ENCODE results near the gene DCC.

The DCC gene

GRCh38 chr18:52700116-52700515 lies 360.1 kb downstream of the DCC start:
- DNase-seq (ENCODE audit: low spot score) = no peak
- Histone ChIP-seq H3K36me3 (ENCODE audit: low read depth) (no peaks in the 10 kb centered on the region), H3K27me3 (ENCODE audit: insufficient read depth, poor library complexity, severe bottlenecking) (no peaks in the 10 kb centered on the region), H3K4me1 (ENCODE audit: insufficient read depth, poor library complexity, severe bottlenecking) (no peaks in the 10 kb centered on the region), H3K9me3 (ENCODE audit: severe bottlenecking) (no peaks in the 10 kb centered on the region), H3K27ac (ENCODE audit: poor library complexity, severe bottlenecking) (no peak overlapping the region), H3K4me3 (ENCODE audit: severe bottlenecking) (no peak overlapping the region)
- no peak for ATAC-seq (ENCODE audit: low read depth)
- TF ChIP-seq, protein P1, sequence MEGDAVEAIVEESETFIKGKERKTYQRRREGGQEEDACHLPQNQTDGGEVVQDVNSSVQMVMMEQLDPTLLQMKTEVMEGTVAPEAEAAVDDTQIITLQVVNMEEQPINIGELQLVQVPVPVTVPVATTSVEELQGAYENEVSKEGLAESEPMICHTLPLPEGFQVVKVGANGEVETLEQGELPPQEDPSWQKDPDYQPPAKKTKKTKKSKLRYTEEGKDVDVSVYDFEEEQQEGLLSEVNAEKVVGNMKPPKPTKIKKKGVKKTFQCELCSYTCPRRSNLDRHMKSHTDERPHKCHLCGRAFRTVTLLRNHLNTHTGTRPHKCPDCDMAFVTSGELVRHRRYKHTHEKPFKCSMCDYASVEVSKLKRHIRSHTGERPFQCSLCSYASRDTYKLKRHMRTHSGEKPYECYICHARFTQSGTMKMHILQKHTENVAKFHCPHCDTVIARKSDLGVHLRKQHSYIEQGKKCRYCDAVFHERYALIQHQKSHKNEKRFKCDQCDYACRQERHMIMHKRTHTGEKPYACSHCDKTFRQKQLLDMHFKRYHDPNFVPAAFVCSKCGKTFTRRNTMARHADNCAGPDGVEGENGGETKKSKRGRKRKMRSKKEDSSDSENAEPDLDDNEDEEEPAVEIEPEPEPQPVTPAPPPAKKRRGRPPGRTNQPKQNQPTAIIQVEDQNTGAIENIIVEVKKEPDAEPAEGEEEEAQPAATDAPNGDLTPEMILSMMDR (IDR thresholded peaks at IDR 0.05; ENCODE audit: poor library complexity, severe bottlenecking) = no peak

- Histone ChIP-seq H3K27ac (ENCODE audit: poor library complexity, severe bottlenecking) (no peak overlapping the region), H3K4me3 (ENCODE audit: severe bottlenecking) (no peak overlapping the region), H3K9me3 (ENCODE audit: severe bottlenecking) (no peaks in the 10 kb centered on the region), H3K36me3 (ENCODE audit: low read depth) (no peaks in the 10 kb centered on the region), H3K4me1 (ENCODE audit: insufficient read depth, poor library complexity, severe bottlenecking) (no peaks in the 10 kb centered on the region), H3K27me3 (ENCODE audit: insufficient read depth, poor library complexity, severe bottlenecking) (no peaks in the 10 kb centered on the region)
- DNase-seq (ENCODE audit: low spot score) (no peak), ATAC-seq (ENCODE audit: low read depth) (no peak)
- TF ChIP-seq, protein P1 (IDR thresholded peaks at IDR 0.05; ENCODE audit: poor library complexity, severe bottlenecking) = no peak
These were observed 360.8 kb downstream of the DCC start for GRCh38 chr18:52700816-52701215.

DNA sequence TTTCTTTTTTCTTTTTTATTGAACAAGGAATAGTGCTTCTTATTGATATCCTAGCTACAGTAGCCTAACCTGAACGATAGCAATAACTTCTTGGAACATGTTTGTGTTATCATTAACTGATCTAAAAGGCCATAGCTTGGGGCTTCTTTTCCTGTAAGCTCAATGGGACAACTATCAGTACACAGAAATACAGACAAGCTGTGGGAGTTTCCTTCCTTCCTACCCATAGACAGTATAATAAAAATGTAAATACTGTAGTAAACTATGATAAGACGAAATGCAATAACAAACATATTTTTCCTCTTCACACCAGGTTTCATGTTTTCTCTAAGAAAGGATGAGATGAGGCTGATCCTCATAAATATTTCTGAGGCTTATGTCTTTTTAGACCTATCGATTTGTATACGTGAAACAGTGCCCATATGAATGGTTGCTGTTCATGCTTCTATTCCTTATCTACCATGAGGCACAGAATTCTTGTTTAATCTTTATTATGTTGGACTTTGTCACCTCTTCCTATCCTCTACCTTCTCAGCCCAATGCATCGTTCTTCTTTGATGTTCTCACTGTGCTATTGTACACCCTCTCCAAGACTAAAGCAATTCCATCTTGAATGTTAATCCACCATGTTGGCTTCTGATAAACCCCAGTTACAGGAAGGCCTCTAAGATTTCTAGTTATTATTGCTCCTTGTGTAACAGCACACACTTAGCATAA lies 361.4 kb downstream of the DCC start:
- TF ChIP-seq, protein P1 (IDR thresholded peaks at IDR 0.05; ENCODE audit: poor library complexity, severe bottlenecking) = no peak
- Histone ChIP-seq H3K4me3 (ENCODE audit: severe bottlenecking) (no peak overlapping the region), H3K9me3 (ENCODE audit: severe bottlenecking) (no peaks in the 10 kb centered on the region), H3K4me1 (ENCODE audit: insufficient read depth, poor library complexity, severe bottlenecking) (no peaks in the 10 kb centered on the region), H3K27ac (ENCODE audit: poor library complexity, severe bottlenecking) (no peak overlapping the region), H3K36me3 (ENCODE audit: low read depth) (no peaks in the 10 kb centered on the region), H3K27me3 (ENCODE audit: insufficient read depth, poor library complexity, severe bottlenecking) (no peaks in the 10 kb centered on the region)
- DNase-seq (ENCODE audit: low spot score) (no peak), ATAC-seq (ENCODE audit: low read depth) (no peak)

GRCh38 chr18:52715421-52715820 lies 375.4 kb downstream of the DCC start:
- DNase-seq (ENCODE audit: low spot score) (no peak), ATAC-seq (ENCODE audit: low read depth) (no peak)
- H3K36me3 ChIP-seq (ENCODE audit: low read depth) = no peaks in the 10 kb centered on the region
- no peaks in the 10 kb centered on the region for H3K4me1 ChIP-seq (ENCODE audit: insufficient read depth, poor library complexity, severe bottlenecking)
- no peak overlapping the region for H3K27ac ChIP-seq (ENCODE audit: poor library complexity, severe bottlenecking)
- no peaks in the 10 kb centered on the region for H3K27me3 ChIP-seq (ENCODE audit: insufficient read depth, poor library complexity, severe bottlenecking)
- H3K9me3 ChIP-seq (ENCODE audit: severe bottlenecking) = no peaks in the 10 kb centered on the region
- TF ChIP-seq, protein P1 (IDR thresholded peaks at IDR 0.05; ENCODE audit: poor library complexity, severe bottlenecking) = no peak
- H3K4me3 ChIP-seq (ENCODE audit: severe bottlenecking) = no peak overlapping the region

- Histone ChIP-seq H3K36me3 (ENCODE audit: low read depth) (no peaks in the 10 kb centered on the region), H3K4me3 (ENCODE audit: severe bottlenecking) (no peak overlapping the region), H3K27ac (ENCODE audit: poor library complexity, severe bottlenecking) (no peak overlapping the region), H3K4me1 (ENCODE audit: insufficient read depth, poor library complexity, severe bottlenecking) (no peaks in the 10 kb centered on the region), H3K9me3 (ENCODE audit: severe bottlenecking) (no peaks in the 10 kb centered on the region), H3K27me3 (ENCODE audit: insufficient read depth, poor library complexity, severe bottlenecking) (no peaks in the 10 kb centered on the region)
- TF ChIP-seq, protein P1 (IDR thresholded peaks at IDR 0.05; ENCODE audit: poor library complexity, severe bottlenecking) = no peak
- ATAC-seq (ENCODE audit: low read depth) = no peak
- no peak for DNase-seq (ENCODE audit: low spot score)
These were observed 376.0 kb downstream of the DCC start for GRCh38 chr18:52715991-52716390.
